ENCODE data around the gene NME4. TPM values are rescaled to one million over a fixed set of nuclear protein-coding genes. Genes with fewer than 3 reads are reported as not detected.

NME4 gene
- total and polyA plus RNA-seq, 2 donors = 34.4 to 57.1 TPM

- WGBS = 30% methylated on average over 13 of the region's 13 CpGs
- Histone ChIP-seq H3K27me3 (ENCODE audit: control insufficient read depth in 2 of 2, insufficient read depth in 1 of 2, low read length in 1 of 2) (peaks cover 0 to 40% of the 10 kb centered on the region in 2 donors), H3K27ac (ENCODE audit: low read depth in 1 of 2, low read length in 1 of 2) (no peak overlapping the region), H3K36me3 (ENCODE audit: control insufficient read depth in 2 of 2, insufficient read depth in 2 of 2, low read length in 1 of 2) (peaks cover 0 to 3% of the 10 kb centered on the region in 2 donors), H3K4me1 (ENCODE audit: control insufficient read depth in 2 of 2, insufficient read depth in 2 of 2, low read length in 2 of 2) (peaks cover 16 to 22% of the 10 kb centered on the region in 2 donors), H3K4me3 (ENCODE audit: low read length in 2 of 2) (peak overlapping the region; percentile 53 to 85), H3K9me3 (ENCODE audit: control insufficient read depth in 2 of 2, insufficient read depth in 1 of 2, low read length in 1 of 2) (no peaks in the 10 kb centered on the region)
- peak in 1 of 9 donors; percentile 6 for DNase-seq (ENCODE audit: low read depth in 6 of 9, low spot score in 9 of 9)
These were observed 29.9 kb downstream of the NME4 start for GRCh38 chr16:426906-427249.

- no peak overlapping the region for H3K27ac ChIP-seq (ENCODE audit: low read depth in 1 of 2, low read length in 1 of 2)
- peaks cover 16 to 22% of the 10 kb centered on the region in 2 donors for H3K4me1 ChIP-seq (ENCODE audit: control insufficient read depth in 2 of 2, insufficient read depth in 2 of 2, low read length in 2 of 2)
- no peak for DNase-seq (ENCODE audit: low read depth in 6 of 9, low spot score in 9 of 9)
- peaks cover 0 to 3% of the 10 kb centered on the region in 2 donors for H3K36me3 ChIP-seq (ENCODE audit: control insufficient read depth in 2 of 2, insufficient read depth in 2 of 2, low read length in 1 of 2)
- peak overlapping the region in 1 of 2 donors; percentile 7 for H3K4me3 ChIP-seq (ENCODE audit: low read length in 2 of 2)
- no peaks in the 10 kb centered on the region for H3K9me3 ChIP-seq (ENCODE audit: control insufficient read depth in 2 of 2, insufficient read depth in 1 of 2, low read length in 1 of 2)
- 94% methylated on average over 10 of the region's 10 CpGs for WGBS
- H3K27me3 ChIP-seq (ENCODE audit: control insufficient read depth in 2 of 2, insufficient read depth in 1 of 2, low read length in 1 of 2) = peaks cover 0 to 40% of the 10 kb centered on the region in 2 donors
These were observed 30.3 kb downstream of the NME4 start for GRCh38 chr16:427250-427649.

DNA sequence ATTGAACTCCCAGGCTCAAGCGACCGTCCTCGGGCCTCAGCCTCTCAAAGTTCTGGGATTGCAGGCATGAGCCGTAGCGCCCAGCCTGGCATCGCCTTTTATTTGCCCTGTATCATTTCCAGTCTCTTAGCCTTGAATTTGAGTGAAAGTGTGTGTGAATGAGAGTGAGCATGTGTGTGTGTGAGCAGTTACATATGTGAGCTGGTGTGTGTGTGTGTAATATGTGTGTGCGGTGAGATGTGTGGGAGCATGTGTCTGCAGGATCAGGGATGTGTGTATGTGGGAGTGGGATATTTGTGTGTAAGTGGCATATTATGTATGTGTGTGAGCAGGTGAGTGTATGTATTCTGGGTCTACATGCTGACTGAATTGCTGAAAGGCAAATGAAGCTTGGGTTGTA, 33.9 kb downstream of the NME4 start:
- Histone ChIP-seq H3K4me3 (ENCODE audit: low read length in 2 of 2) (no peak overlapping the region), H3K27ac (ENCODE audit: low read depth in 1 of 2, low read length in 1 of 2) (no peak overlapping the region), H3K27me3 (ENCODE audit: control insufficient read depth in 2 of 2, insufficient read depth in 1 of 2, low read length in 1 of 2) (peaks cover 0 to 14% of the 10 kb centered on the region in 2 donors), H3K36me3 (ENCODE audit: control insufficient read depth in 2 of 2, insufficient read depth in 2 of 2, low read length in 1 of 2) (peaks cover 3% of the 10 kb centered on the region in 2 donors), H3K9me3 (ENCODE audit: control insufficient read depth in 2 of 2, insufficient read depth in 1 of 2, low read length in 1 of 2) (no peaks in the 10 kb centered on the region), H3K4me1 (ENCODE audit: control insufficient read depth in 2 of 2, insufficient read depth in 2 of 2, low read length in 2 of 2) (peaks cover 13% of the 10 kb centered on the region in 2 donors)
- WGBS = 98% methylated on average over 7 of the region's 7 CpGs
- no peak for DNase-seq (ENCODE audit: low read depth in 6 of 9, low spot score in 9 of 9)

DNA sequence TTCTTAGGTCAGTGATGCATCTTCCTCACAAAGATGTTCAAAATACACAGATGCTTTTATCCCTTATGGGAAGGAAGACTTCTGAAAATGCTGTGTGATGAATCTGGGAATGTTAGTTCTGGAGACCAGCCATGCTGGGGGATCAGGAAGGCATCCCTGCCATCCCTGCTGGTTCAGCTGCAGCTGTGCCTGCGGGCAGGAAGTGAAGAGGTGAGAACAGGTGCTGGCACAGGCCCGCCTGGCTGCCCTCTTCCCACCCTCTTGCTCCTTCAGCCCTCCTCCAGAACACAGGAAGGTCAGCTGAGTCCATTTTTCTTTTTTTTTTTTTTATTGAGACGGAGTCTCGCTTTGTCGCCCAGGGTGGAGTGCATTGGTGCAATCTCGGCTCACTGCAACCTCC, 43.6 kb downstream of the NME4 start:
- no peak for DNase-seq (ENCODE audit: low read depth in 6 of 9, low spot score in 9 of 9)
- 84% methylated on average over 6 of the region's 6 CpGs for WGBS
- Histone ChIP-seq H3K27me3 (ENCODE audit: control insufficient read depth in 2 of 2, insufficient read depth in 1 of 2, low read length in 1 of 2) (no peaks in the 10 kb centered on the region), H3K36me3 (ENCODE audit: control insufficient read depth in 2 of 2, insufficient read depth in 2 of 2, low read length in 1 of 2) (peaks cover 0 to 4% of the 10 kb centered on the region in 2 donors), H3K9me3 (ENCODE audit: control insufficient read depth in 2 of 2, insufficient read depth in 1 of 2, low read length in 1 of 2) (peaks cover 0 to 4% of the 10 kb centered on the region in 2 donors), H3K4me3 (ENCODE audit: low read length in 2 of 2) (no peak overlapping the region), H3K27ac (ENCODE audit: low read depth in 1 of 2, low read length in 1 of 2) (no peak overlapping the region), H3K4me1 (ENCODE audit: control insufficient read depth in 2 of 2, insufficient read depth in 2 of 2, low read length in 2 of 2) (no peaks in the 10 kb centered on the region)

DNA sequence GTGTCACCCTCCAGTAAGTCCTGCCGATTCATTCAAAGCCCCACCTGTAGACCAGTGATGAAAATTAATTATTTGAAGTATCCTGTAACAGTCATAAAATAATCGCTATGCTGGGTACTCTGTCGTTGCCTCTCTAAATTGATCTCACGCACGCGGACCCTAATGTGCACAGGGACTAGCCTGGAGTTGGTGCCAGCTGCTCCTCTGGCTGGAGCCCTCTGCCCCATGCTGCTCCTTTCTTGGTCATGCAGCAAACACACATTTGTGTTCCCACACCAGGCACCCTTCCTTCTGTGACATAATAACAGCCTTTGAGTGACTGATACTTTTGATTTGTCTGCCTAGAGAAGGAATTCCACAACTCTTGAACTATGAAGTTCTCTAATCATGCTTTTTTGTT, 44.4 kb downstream of the NME4 start:
- Histone ChIP-seq H3K4me1 (ENCODE audit: control insufficient read depth in 2 of 2, insufficient read depth in 2 of 2, low read length in 2 of 2) (no peaks in the 10 kb centered on the region), H3K4me3 (ENCODE audit: low read length in 2 of 2) (no peak overlapping the region), H3K27ac (ENCODE audit: low read depth in 1 of 2, low read length in 1 of 2) (no peak overlapping the region), H3K27me3 (ENCODE audit: control insufficient read depth in 2 of 2, insufficient read depth in 1 of 2, low read length in 1 of 2) (no peaks in the 10 kb centered on the region), H3K9me3 (ENCODE audit: control insufficient read depth in 2 of 2, insufficient read depth in 1 of 2, low read length in 1 of 2) (peaks cover 0 to 4% of the 10 kb centered on the region in 2 donors), H3K36me3 (ENCODE audit: control insufficient read depth in 2 of 2, insufficient read depth in 2 of 2, low read length in 1 of 2) (peaks cover 0 to 4% of the 10 kb centered on the region in 2 donors)
- WGBS = 98% methylated on average over 6 of the region's 6 CpGs
- no peak for DNase-seq (ENCODE audit: low read depth in 6 of 9, low spot score in 9 of 9)

- no peaks in the 10 kb centered on the region for H3K27me3 ChIP-seq (ENCODE audit: control insufficient read depth in 2 of 2, insufficient read depth in 1 of 2, low read length in 1 of 2)
- H3K36me3 ChIP-seq (ENCODE audit: control insufficient read depth in 2 of 2, insufficient read depth in 2 of 2, low read length in 1 of 2) = peaks cover 0 to 4% of the 10 kb centered on the region in 2 donors
- H3K4me3 ChIP-seq (ENCODE audit: low read length in 2 of 2) = no peak overlapping the region
- H3K27ac ChIP-seq (ENCODE audit: low read depth in 1 of 2, low read length in 1 of 2) = no peak overlapping the region
- H3K9me3 ChIP-seq (ENCODE audit: control insufficient read depth in 2 of 2, insufficient read depth in 1 of 2, low read length in 1 of 2) = no peaks in the 10 kb centered on the region
- 96% methylated on average over 6 of the region's 6 CpGs for WGBS
- DNase-seq (ENCODE audit: low read depth in 6 of 9, low spot score in 9 of 9) = no peak
- H3K4me1 ChIP-seq (ENCODE audit: control insufficient read depth in 2 of 2, insufficient read depth in 2 of 2, low read length in 2 of 2) = no peaks in the 10 kb centered on the region
These were observed 46.0 kb downstream of the NME4 start for GRCh38 chr16:442976-443375.

DNA sequence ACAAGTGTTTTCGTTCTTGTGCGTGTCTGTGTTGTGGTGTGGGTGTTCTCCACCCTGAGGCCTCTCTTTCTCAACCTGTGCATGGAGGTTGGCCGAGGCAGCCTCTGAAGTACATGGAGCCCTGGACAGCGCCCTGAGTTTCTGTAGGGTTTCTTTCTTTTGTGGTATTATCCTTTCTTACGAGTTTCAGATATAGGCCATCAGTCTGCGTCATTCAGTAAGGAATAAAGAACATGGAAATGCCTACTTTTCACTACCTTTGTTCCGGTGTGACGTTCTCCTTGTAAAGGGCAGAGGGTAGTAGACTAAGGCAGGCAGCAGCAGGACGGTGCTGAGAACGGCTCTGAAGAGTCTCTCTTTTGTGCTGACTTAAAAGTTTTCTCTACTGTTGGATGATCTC, 47.0 kb downstream of the NME4 start:
- 96% methylated on average over 10 of the region's 10 CpGs for WGBS
- no peak for DNase-seq (ENCODE audit: low read depth in 6 of 9, low spot score in 9 of 9)
- H3K9me3 ChIP-seq (ENCODE audit: control insufficient read depth in 2 of 2, insufficient read depth in 1 of 2, low read length in 1 of 2) = no peaks in the 10 kb centered on the region
- H3K4me1 ChIP-seq (ENCODE audit: control insufficient read depth in 2 of 2, insufficient read depth in 2 of 2, low read length in 2 of 2) = no peaks in the 10 kb centered on the region
- no peak overlapping the region for H3K27ac ChIP-seq (ENCODE audit: low read depth in 1 of 2, low read length in 1 of 2)
- H3K4me3 ChIP-seq (ENCODE audit: low read length in 2 of 2) = no peak overlapping the region
- H3K27me3 ChIP-seq (ENCODE audit: control insufficient read depth in 2 of 2, insufficient read depth in 1 of 2, low read length in 1 of 2) = no peaks in the 10 kb centered on the region
- H3K36me3 ChIP-seq (ENCODE audit: control insufficient read depth in 2 of 2, insufficient read depth in 2 of 2, low read length in 1 of 2) = peaks cover 0 to 4% of the 10 kb centered on the region in 2 donors

DNA sequence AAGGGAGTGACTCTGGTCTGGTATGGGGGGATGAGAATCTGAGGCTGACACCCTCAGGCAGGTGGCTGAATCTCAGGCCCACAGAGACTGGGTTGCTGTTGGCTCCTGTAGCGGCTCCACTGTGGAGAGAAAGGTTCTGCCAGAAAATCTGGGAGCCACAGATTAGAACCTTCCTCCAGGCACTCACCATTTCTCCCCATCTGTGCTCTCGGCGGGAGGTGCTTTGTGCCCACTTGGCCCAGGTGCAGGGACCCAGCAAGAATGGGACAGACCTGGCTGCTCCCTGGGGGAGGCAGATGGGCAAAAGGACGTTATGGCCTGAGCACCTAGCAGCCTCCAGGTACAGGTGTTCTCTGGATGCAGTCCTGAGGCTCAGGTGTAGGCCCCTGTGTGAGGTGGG, 48.6 kb downstream of the NME4 start:
- Histone ChIP-seq H3K9me3 (ENCODE audit: control insufficient read depth in 2 of 2, insufficient read depth in 1 of 2, low read length in 1 of 2) (no peaks in the 10 kb centered on the region), H3K4me3 (ENCODE audit: low read length in 2 of 2) (no peak overlapping the region), H3K36me3 (ENCODE audit: control insufficient read depth in 2 of 2, insufficient read depth in 2 of 2, low read length in 1 of 2) (no peaks in the 10 kb centered on the region), H3K27ac (ENCODE audit: low read depth in 1 of 2, low read length in 1 of 2) (no peak overlapping the region), H3K4me1 (ENCODE audit: control insufficient read depth in 2 of 2, insufficient read depth in 2 of 2, low read length in 2 of 2) (peaks cover 0 to 3% of the 10 kb centered on the region in 2 donors), H3K27me3 (ENCODE audit: control insufficient read depth in 2 of 2, insufficient read depth in 1 of 2, low read length in 1 of 2) (no peaks in the 10 kb centered on the region)
- DNase-seq (ENCODE audit: low read depth in 6 of 9, low spot score in 9 of 9) = no peak
- WGBS = 93% methylated on average over 4 of the region's 4 CpGs

Data from thymus (tissue), 11 donors.